OCI-LY1 (cell line): ENCODE data around the gene ERN1.

ENCODE experiments used
- H2AFZ ChIP-seq: fragments of 200-600 bp; sonication (generic), shearing (Covaris generic); 2 replicates; pipeline ENCODE4 v1.6.0; 2014; ENCODE audit warnings: antibody characterized with exemption, mild to moderate bottlenecking, low read length
- H3F3A ChIP-seq: fragments of 200-600 bp; sonication (generic), shearing (Covaris generic); 2 replicates; pipeline ENCODE4 v1.6.0; 2014; ENCODE audit warnings: mild to moderate bottlenecking, antibody characterized with exemption, low read length, moderate library complexity; ENCODE audit not compliant: insufficient read depth
- H3K27ac ChIP-seq: fragments of 200-600 bp; sonication (generic); 2 replicates; pipeline ENCODE4 v1.5.1; 2014; ENCODE audit warnings: low read length, mixed run types, mild to moderate bottlenecking, low read depth; ENCODE audit not compliant: poor library complexity, severe bottlenecking
- H3K27me3 ChIP-seq: fragments of 200-600 bp; sonication (generic); 2 replicates; pipeline ENCODE4 v1.6.0; 2014; ENCODE audit warnings: antibody characterized with exemption, mild to moderate bottlenecking, low read length, moderate library complexity; ENCODE audit not compliant: insufficient read depth
- H3K36me3 ChIP-seq: fragments of 200-600 bp; sonication (generic); 2 replicates; pipeline ENCODE4 v1.6.1; 2014; ENCODE audit warnings: mild to moderate bottlenecking, antibody characterized with exemption, low read length, moderate library complexity, mixed read lengths; ENCODE audit not compliant: insufficient read depth
- H3K4me1 ChIP-seq: fragments of 200-600 bp; sonication (generic); 2 replicates; pipeline ENCODE4 v1.5.1; 2014; ENCODE audit warnings: mild to moderate bottlenecking, low read length, moderate library complexity; ENCODE audit not compliant: insufficient read depth, severe bottlenecking
- H3K4me2 ChIP-seq: fragments of 200-600 bp; sonication (generic), shearing (Covaris generic); 2 replicates; pipeline ENCODE4 v1.6.1; 2014; ENCODE audit warnings: low read length
- H3K4me3 ChIP-seq: fragments of 200-600 bp; sonication (generic); 2 replicates; pipeline ENCODE4 v1.5.1; 2014; ENCODE audit warnings: low read length, low read depth, mild to moderate bottlenecking, mixed read lengths; ENCODE audit not compliant: poor library complexity, severe bottlenecking
- H3K79me2 ChIP-seq: fragments of 200-600 bp; shearing (Covaris generic); 2 replicates; pipeline ENCODE4 v1.6.1; 2016; ENCODE audit warnings: mixed run types, low read length, mixed read lengths; ENCODE audit not compliant: insufficient read depth
- H3K9ac ChIP-seq: fragments of 200-600 bp; sonication (generic), shearing (Covaris generic); 2 replicates; pipeline ENCODE4 v1.6.1; 2014; ENCODE audit warnings: mild to moderate bottlenecking, low read length, mixed read lengths
- H3K9me2 ChIP-seq: fragments of 200-600 bp; sonication (generic), shearing (Covaris generic); 2 replicates; pipeline ENCODE4 v1.6.1; 2014; ENCODE audit warnings: low read depth, mild to moderate bottlenecking, low read length, mixed read lengths
- H3K9me3 ChIP-seq: fragments of 200-600 bp; shearing (Covaris generic); 2 replicates; pipeline ENCODE4 v1.6.1; 2014; ENCODE audit warnings: low read length, mixed read lengths
- H4K20me1 ChIP-seq: fragments of 200-600 bp; sonication (generic), shearing (Covaris generic); 2 replicates; pipeline ENCODE4 v1.6.0; 2016; ENCODE audit warnings: mild to moderate bottlenecking, low read length; ENCODE audit not compliant: insufficient read depth
- CTCF ChIP-seq: fragments of 200-600 bp; sonication (generic), shearing (Covaris generic); IDR thresholded peaks from 2 replicates; pipeline ENCODE4 v1.5.1; 2017; ENCODE audit warnings: mild to moderate bottlenecking, antibody characterized with exemption, low read length, moderate library complexity, mixed read lengths
- EZH2 ChIP-seq: fragments of 200-600 bp; sonication (generic), shearing (Covaris generic); IDR thresholded peaks from 2 replicates; pipeline ENCODE4 v1.8.0; 2017; ENCODE audit warnings: borderline replicate concordance, mixed run types, mild to moderate bottlenecking, antibody characterized with exemption, low read length, moderate library complexity, mixed read lengths

The ERN1 gene

GRCh38 chr17:64048805-64049204 lies 81.1 kb downstream of the ERN1 start:
- H3K9ac ChIP-seq, result no peak overlapping the region
- no peaks in the 10 kb centered on the region for H3K4me1 ChIP-seq
- no peak overlapping the region for H2AFZ ChIP-seq
- no peak overlapping the region for H3K4me2 ChIP-seq
- no peaks in the 10 kb centered on the region for H3F3A ChIP-seq
- no peak overlapping the region for H3K4me3 ChIP-seq
- H4K20me1 ChIP-seq, result no peaks in the 10 kb centered on the region
- no peaks in the 10 kb centered on the region for H3K79me2 ChIP-seq
- TF ChIP-seq EZH2, result no peak
- TF ChIP-seq CTCF, result no peak
- no peaks in the 10 kb centered on the region for H3K9me2 ChIP-seq
- no peaks in the 10 kb centered on the region for H3K27me3 ChIP-seq
- no peak overlapping the region for H3K27ac ChIP-seq
- H3K36me3 ChIP-seq, result no peaks in the 10 kb centered on the region
- H3K9me3 ChIP-seq, result no peaks in the 10 kb centered on the region

- no peaks in the 10 kb centered on the region for H3F3A ChIP-seq
- H3K9ac ChIP-seq, result no peak overlapping the region
- no peak for TF ChIP-seq EZH2
- H3K27ac ChIP-seq, result no peak overlapping the region
- no peaks in the 10 kb centered on the region for H3K79me2 ChIP-seq
- H3K4me3 ChIP-seq, result no peak overlapping the region
- no peaks in the 10 kb centered on the region for H3K27me3 ChIP-seq
- no peaks in the 10 kb centered on the region for H3K36me3 ChIP-seq
- no peaks in the 10 kb centered on the region for H3K4me1 ChIP-seq
- no peak overlapping the region for H3K4me2 ChIP-seq
- no peaks in the 10 kb centered on the region for H4K20me1 ChIP-seq
- H2AFZ ChIP-seq, result no peak overlapping the region
- no peaks in the 10 kb centered on the region for H3K9me2 ChIP-seq
- no peaks in the 10 kb centered on the region for H3K9me3 ChIP-seq
Measured at GRCh38 chr17:64045176-64045575, 84.8 kb downstream of the ERN1 start.

- H3K27me3 ChIP-seq, result no peaks in the 10 kb centered on the region
- no peak overlapping the region for H2AFZ ChIP-seq
- TF ChIP-seq EZH2, result no peak
- TF ChIP-seq CTCF, result no peak
- H3K9me2 ChIP-seq, result no peaks in the 10 kb centered on the region
- no peak overlapping the region for H3K9ac ChIP-seq
- no peaks in the 10 kb centered on the region for H3K79me2 ChIP-seq
- no peaks in the 10 kb centered on the region for H4K20me1 ChIP-seq
- no peaks in the 10 kb centered on the region for H3F3A ChIP-seq
- no peaks in the 10 kb centered on the region for H3K4me1 ChIP-seq
- H3K27ac ChIP-seq, result no peak overlapping the region
- no peaks in the 10 kb centered on the region for H3K36me3 ChIP-seq
- H3K9me3 ChIP-seq, result no peaks in the 10 kb centered on the region
- H3K4me3 ChIP-seq, result no peak overlapping the region
- H3K4me2 ChIP-seq, result no peak overlapping the region
Measured at GRCh38 chr17:64042700-64043485, 87.1 kb downstream of the ERN1 start.

- H3F3A ChIP-seq, result no peaks in the 10 kb centered on the region
- TF ChIP-seq CTCF, result no peak
- no peak for TF ChIP-seq EZH2
Measured at GRCh38 chr17:64041912-64042311, 88.0 kb downstream of the ERN1 start.

More at GRCh38 chr17:64041912-64042311, 88.0 kb downstream of the ERN1 start:
- Histone ChIP-seq H4K20me1 (no peaks in the 10 kb centered on the region), H3K4me1 (no peaks in the 10 kb centered on the region), H3K4me2 (no peak overlapping the region), H3K27ac (no peak overlapping the region), H3K9me2 (no peaks in the 10 kb centered on the region), H3K9me3 (no peaks in the 10 kb centered on the region), H3K4me3 (no peak overlapping the region), H2AFZ (no peak overlapping the region), H3K36me3 (no peaks in the 10 kb centered on the region), H3K79me2 (no peaks in the 10 kb centered on the region), H3K9ac (no peak overlapping the region), H3K27me3 (no peaks in the 10 kb centered on the region)
